ENCODE results near the gene NCKAP1. TPM values are rescaled to one million over a fixed set of nuclear protein-coding genes. Genes with fewer than 3 reads are reported as not detected.
"Not testable (repeated sequence)": the region's sequence is repeated elsewhere in the genome, so short reads cannot be mapped to it uniquely, and the experiment has no call there.

Gene NCKAP1
- total RNA-seq, 1 donor from 2014 or later, result 202 TPM

- no peak for DNase-seq (ENCODE audit: low spot score)
Observed at GRCh38 chr2:183000846-183001245, 37.4 kb downstream of the NCKAP1 start.

- DNase-seq (ENCODE audit: low spot score), result no peak
Observed at GRCh38 chr2:182999348-183000028, 38.8 kb downstream of the NCKAP1 start.

- no peak for DNase-seq (ENCODE audit: low spot score)
Observed at GRCh38 chr2:182994228-182994912, 43.9 kb downstream of the NCKAP1 start.

GRCh38 chr2:182982941-182983340 lies 55.3 kb downstream of the NCKAP1 start:
- no peak for DNase-seq (ENCODE audit: low spot score)

DNA sequence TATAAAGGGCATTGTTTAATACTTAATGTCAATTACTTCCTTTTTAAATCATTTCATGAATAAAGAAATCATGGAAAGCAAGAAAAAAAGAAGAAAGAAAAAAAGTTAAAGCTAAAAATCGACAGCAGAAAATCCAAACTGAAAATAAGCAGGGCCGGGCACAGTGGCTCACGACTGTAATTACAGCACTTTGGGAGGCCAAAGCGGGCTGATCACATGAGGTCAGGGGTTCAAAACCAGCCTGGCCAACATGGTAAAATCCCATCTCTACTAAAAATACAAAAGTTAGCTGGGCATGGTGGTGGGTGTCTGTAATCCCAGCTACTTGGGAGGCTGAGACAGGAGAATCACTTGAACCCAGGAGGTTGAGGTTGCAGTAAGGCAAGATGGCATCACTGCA lies 56.8 kb downstream of the NCKAP1 start:
- DNase-seq (ENCODE audit: low spot score), result not testable (repeated sequence)

- no peak for DNase-seq (ENCODE audit: low spot score)
Observed at GRCh38 chr2:182980652-182981051, 57.6 kb downstream of the NCKAP1 start.

DNA sequence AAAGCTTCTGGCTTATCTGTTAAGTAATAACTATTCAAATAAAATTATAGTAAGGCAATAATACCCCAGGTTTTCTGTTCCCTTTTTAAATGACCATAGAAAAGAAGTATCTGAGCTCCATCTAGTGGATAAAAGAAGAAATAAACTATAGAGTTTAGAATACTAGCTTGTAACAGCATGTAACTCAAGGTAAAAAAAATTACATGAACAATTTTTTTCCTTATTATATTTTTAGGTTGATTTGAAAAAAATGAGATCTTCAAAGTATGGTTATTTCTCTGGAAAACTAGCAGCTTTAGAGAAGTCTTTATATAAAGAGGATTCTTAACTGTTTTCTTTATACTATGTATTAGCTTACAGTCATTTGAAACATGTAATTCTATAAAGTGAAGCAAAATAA lies 58.1 kb downstream of the NCKAP1 start:
- DNase-seq (ENCODE audit: low spot score), result peak; percentile 47

DNA sequence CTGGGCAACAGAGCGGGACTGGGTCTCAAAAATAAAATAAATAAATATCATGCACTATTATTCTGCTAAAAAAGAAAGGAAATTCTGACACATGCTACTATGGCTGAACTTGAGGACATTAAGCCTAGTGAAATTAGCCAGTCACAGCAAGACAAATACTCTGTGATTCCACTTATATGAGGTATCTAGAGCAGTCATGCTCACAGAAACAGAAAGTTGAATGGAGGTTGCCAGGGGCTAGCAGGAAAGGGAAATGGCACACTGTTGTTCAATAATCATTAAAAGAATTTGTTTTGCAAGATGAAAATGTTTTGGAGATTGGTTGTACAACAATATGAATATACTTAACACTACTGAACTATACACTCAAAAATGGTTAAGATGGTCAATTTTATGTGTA lies 60.8 kb downstream of the NCKAP1 start:
- DNase-seq (ENCODE audit: low spot score), result no peak

- no peak for DNase-seq (ENCODE audit: low spot score)
Observed at GRCh38 chr2:182973441-182974352, 64.6 kb downstream of the NCKAP1 start.

- DNase-seq (ENCODE audit: low spot score), result no peak
Observed at GRCh38 chr2:182972548-182972942, 65.7 kb downstream of the NCKAP1 start.

DNA sequence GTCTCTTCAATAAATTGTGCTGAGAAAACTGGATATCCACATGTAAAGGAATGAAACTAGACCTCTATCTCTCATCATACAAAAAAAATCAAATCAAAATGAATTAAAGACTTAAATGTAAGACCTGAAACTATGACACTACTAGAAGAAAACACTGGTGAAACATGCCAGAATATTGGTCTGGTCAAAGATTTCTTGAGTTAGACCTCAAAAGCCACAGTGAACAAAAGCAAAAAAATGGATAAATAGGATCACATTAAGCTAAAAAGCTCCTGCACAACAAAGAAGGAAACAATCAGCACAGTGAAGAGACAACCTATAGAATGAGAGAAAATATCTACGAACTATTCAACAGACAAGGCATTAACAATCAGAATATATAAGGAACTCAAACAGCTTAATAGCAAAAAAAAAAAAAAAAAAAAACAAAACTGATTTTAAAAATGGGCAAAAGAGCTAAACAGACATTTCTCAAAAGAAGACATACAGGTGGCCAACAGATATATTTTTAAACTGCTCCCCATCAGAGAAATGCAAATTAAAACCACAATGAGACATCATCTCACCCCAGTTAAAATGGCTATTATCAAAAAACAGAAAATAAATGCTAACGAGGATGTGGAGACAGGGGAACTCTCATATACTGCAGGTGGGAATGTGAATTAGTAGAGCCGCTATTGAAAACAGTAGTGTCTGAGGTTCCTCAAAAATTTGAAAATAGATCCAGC lies 66.3 kb downstream of the NCKAP1 start:
- no peak for DNase-seq (ENCODE audit: low spot score)

DNA sequence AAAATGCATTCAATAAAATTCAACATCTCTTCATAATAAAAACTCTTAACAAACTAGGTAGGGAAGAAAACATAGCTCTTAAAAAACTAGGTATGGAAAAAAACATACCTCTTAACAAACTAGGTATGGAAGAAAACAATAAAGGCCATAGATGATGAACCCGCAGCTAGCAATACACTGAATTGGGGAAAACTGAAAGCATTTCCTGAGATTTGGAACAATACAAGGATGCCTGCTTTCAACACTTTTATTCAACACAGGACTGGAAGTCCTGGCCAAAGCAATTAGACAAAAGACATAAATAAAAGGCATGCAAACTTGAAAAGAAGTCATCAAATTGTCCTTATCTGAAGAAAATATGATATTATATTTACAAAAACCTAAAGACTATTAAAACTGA lies 67.8 kb downstream of the NCKAP1 start:
- DNase-seq (ENCODE audit: low spot score), result no peak

DNA sequence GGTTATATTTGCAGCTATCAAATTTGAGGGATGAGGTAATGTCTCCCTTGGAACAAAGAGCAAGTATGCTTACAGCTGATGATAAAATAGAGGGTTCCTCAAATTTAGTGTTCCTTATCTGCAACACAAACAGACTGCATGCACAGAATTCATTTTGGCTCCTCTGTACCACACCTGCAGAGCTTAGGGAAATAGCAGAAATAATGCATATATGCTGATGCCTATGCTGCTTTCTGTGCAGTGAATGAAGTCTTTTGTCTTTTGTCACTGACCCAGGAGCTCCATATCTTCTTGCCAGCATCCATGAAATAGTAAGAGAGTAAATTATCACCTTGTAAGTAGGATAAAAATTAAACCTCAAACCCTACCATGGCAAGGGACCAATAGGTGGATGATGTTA lies 69.8 kb downstream of the NCKAP1 start:
- no peak for DNase-seq (ENCODE audit: low spot score)

GRCh38 chr2:182966356-182966755 lies 71.9 kb downstream of the NCKAP1 start:
- DNase-seq (ENCODE audit: low spot score), result not testable (repeated sequence)

- no peak for DNase-seq (ENCODE audit: low spot score)
Observed at GRCh38 chr2:182962641-182963040, 75.6 kb downstream of the NCKAP1 start.

DNA sequence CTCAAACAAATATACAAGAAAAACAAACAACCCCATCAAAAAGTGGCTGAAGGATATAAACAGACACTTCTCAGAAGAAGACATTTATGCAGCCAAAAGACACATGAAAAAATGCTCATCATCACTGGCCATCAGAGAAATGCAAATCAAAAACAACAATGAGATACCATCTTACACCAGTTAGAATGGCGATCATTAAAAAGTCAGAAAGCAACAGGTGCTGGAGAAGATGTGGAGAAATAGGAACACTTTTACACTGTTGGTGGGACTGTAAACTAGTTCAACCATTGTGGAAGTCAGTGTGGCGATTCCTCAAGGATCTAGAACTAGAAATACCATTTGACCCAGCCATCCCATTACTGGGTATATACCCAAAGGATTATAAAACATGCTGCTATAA lies 77.4 kb downstream of the NCKAP1 start:
- not testable (repeated sequence) for DNase-seq (ENCODE audit: low spot score)

DNA sequence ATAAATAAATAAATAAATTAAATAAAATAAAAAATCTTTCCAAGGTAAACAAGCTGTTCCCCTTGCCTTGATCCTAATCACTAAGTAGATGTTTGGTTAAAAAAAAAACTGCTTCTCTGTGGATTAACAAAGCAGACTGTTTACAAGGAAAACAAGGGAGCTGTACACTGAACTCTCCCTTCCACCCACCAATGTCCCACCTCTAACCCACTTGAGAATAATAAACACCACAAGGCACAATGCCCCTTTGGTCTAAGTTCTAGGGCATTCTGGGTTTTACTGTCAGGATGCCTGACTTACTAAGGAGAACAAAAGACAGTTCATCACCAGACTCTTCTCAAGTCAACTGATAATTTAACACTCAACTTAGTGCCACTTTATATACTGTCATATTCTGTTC lies 83.5 kb downstream of the NCKAP1 start:
- DNase-seq (ENCODE audit: low spot score), result no peak

GRCh38 chr2:182952741-182953450 lies 85.4 kb downstream of the NCKAP1 start:
- no peak for DNase-seq (ENCODE audit: low spot score)

DNA sequence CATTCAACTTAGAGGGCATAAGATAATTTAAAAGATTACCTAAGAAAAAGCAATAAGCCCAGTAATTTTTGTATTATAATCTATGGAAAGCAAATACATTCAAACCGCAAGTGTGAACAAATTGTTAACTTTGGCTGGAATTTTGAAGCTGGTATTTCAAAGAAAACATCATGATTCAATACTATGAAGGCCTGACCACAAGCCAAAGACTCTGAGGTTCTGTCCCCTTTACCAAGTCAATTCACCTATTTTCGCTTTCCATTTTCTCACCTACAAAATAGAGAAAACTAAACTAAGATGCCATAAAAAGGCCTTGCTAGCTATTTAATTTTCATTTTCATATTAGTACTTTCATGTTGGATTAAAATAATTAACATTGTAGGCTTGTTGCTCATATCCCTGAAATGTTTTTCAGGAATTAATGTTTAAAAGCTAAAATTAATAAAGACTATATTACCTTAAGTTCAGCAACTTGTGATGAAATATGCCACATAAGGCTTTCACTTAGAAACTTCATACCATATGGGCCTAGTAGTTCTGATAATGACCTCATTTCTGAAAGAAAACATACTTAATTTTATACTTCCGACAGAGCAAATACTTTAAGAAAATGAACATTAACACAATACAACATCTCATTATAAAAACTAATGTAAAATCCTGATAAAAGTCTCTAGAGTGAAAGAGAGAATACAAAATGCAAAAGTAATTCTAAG lies 86.2 kb downstream of the NCKAP1 start:
- no peak for DNase-seq (ENCODE audit: low spot score)

DNA sequence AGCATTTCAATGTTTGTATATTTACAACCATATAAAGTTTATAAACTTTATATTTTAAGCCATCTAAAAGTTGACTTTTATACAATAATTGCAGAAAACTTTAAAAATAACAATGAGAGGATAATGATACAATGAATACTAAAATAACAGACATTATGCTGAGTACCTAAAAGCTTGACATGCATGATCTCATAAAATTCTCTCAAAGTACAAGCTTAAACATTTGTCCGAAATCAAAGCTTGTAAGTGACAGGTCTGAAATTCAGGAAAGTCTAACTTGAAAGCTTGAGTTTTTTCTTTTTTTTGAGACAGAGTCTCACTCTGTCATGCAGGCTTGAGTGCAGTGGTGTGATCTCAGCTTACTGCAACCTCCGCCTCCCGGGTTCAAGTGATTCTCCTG lies 87.7 kb downstream of the NCKAP1 start:
- DNase-seq (ENCODE audit: low spot score), result no peak
